Fibroblast of upper back skin (primary cell): ENCODE results near the gene MYH14.
"Not testable (repeated sequence)": the region's sequence is repeated elsewhere in the genome, so short reads cannot be mapped to it uniquely, and the experiment has no call there.

Source experiments
- DNase-seq: peaks from one replicate; pipeline ENCODE4 v3.0.0-alpha.2; 2013

Gene MYH14

DNA sequence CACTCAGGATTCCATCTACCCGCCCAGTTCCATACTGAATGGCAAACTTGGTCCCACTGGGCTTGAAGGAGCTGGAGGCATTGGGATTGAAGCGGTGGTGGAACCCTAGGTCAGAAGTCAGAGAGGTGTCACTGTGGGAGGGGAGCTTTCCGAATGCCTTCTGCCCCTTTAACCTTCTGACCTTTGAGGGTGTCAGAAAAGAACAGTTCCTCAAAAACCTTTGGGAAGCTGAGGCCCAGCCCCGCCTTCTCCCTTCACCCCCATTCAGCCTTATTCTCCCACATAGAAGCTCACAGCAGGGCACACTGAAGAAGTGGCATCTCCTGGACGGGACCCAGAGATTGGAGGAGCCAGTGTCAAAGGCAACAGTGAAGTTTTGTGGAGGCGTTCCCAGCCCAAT, 133.6 kb downstream of the MYH14 start:
- not testable (repeated sequence) for DNase-seq

GRCh38 chr19:50340331-50340730, 136.9 kb downstream of the MYH14 start:
- DNase-seq, result no peak

DNA sequence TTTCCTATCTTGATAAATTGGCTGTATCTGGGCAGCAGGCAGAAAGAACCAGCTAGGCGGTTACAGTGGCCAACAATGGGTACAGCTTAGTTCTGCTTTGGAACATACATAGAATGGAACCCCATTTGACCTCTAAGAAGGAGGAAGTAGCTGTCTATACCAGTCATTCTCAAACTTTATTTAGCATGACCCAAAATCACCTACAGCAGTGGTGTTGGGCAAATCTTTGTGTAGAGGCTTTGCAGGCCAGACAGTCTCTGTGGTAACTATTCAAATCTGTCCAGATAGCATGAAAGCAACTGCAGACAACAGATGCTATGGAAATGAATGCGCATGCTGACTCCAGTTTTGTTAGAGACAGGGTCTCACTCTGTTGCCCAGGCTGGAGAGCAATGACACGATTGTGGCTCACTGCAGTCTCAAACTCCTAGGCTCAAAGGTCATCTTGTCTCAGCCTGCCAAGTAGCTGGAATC, 137.7 kb downstream of the MYH14 start:
- DNase-seq, result no peak

DNA sequence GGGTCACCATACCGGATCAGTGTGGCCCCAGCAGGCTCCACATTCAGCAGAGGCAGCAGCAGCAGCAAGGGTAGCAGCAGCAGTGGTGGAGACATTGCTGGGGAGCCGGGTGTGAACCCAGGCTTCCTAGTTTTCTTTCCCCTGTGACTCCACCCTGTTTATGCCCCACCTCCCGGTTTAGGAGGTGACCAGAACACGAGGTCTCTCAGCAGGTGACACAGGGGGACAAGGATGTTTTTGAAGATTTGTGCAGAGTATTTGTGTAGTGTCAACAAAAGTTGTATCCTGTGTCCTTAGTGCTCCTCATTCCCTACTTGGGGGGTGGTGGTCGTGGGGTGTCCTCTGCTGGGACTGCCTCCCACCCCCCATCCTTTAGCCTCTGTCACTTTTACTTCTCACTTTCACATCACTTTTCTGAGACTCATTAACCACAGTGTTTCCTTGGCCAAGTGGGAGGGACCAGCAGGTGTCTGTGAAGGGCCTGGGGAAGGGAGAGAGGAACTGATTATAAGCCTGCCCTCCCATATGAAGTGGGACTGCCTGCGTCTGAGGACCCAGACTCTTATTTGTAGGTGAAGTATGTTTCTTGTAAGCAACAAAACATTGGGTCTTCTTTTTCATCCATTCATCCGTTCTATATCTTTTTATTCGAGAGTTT, 141.4 kb downstream of the MYH14 start:
- DNase-seq, result no peak

GRCh38 chr19:50347089-50347581, 143.7 kb downstream of the MYH14 start:
- DNase-seq, result not testable (repeated sequence)

DNA sequence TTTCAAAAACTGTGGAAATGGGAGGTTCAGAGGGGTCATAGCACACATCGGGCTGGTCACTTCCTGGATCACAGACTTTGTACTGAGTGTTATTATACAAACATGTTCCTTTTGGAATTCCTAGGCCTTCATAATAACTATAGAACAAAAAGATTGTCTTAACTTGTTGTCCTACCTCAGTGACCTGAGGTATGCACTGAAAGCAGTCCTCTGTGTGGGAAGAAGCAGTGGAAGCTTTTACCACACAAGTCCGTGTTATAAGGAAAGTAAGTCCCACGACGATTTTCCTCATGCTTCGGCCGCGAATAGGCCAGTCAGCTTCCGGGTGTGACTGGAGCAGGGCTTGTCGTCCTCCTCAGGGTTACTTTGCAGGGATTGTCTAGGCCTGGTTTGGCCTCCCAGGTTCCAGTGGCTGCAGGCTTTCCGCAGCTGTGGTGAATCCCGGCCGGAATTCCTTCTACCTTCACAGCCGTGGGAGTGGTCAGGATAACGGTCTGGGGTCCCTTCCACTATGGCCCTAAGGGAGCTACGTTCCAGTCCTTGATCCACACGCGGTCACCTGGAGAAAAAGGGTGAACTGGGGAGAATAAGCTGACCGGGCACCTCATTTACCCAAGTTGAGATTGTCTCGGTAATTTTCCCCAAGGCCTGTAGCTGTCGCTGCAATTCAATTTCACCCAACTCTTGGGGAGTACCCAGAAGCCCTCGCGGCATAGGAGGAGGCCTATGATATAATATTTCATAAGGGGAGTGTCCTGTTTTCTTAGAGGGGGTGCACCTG, 146.0 kb downstream of the MYH14 start:
- no peak for DNase-seq

DNA sequence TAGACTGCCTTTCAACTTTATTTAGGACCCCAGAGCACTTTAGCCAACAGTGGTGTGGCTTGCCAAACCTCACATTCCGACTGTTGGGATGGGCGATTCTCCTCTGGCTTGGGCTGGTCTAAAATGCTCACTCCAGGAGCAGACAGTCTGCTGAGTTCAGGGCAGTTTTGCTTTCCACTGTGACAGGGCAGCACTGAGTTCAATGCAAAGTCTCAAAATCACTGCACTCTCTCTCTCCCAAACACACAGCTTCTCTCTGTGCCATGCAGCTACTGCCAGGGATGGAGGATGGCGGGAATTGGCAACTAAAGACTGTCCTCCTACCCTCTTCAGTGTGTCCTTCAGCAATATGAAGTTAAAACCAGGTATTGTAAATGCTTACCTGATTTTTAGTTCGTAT, 148.8 kb downstream of the MYH14 start:
- DNase-seq, result no peak

GRCh38 chr19:50353487-50353880, 150.1 kb downstream of the MYH14 start:
- not testable (repeated sequence) for DNase-seq

DNA sequence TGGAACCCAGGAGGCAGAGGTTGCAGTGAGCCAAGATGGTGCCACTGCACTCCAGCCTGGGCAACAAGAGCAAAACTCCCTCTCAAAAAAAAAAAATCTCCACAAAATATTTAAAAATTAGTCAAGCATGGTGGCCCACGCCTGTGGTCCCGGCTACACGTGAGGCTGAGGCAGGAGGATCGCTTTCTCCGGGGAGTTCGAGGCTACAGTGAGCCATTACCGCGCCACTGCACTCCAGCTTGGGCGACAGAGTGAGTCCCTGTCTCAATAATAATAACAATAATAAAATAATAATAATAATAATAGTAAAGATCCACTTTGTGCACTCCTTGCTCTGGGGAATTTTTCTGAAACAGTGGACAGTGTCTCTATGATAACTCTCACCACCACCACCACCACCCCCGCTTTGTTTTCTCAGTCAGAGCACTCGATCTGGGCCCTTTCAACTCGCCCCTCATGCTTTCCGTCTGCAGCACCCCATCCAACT, 153.3 kb downstream of the MYH14 start:
- no peak for DNase-seq

DNA sequence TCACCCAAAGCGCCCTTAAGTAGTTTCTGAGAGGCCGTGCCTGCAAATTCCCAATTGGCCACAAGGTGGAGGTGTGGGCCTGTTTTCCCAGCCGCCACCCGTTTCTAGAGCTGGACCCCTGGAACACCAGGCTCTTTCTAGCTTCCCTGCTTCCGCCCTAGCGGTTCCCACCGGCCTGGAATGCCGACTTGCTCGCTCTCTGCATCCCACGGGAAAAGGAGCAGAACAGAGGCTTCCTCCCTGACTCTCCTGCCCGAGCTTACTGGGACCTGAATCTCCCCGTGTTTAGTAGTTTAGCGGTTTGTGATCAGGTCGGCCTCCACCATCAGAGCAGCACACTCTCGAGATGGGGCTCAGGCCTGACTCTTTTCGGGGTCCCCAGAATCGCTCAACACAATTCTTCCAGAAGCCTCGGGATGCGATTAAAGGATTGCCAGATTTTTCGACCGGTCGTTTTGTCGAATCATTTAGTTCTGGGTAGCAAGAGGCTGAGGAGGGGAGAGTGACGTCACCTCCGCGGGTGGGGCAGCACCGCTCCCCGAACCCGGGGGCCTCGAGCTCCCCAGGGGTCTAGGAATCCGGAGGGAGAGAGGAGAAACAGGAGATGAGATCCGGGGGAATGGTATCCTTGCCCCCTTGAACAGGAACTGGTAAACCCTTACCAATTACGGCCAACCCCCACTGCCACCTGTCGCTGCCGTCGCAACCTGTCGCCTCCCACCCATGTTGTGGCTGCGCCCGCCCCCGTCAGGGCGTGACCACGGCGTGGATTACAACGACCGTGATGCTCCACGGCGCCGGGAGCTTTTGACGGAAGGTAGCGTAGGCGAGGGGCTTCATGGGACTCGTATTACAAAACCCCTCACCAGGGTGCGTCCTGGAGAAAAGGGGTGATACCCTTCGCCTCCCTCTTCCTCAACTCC, 154.0 kb downstream of the MYH14 start:
- peak; percentile 60 for DNase-seq

GRCh38 chr19:50358483-50359327, 155.3 kb downstream of the MYH14 start:
- DNase-seq, result peak; percentile 57

- no peak for DNase-seq
These were observed 156.0 kb downstream of the MYH14 start for GRCh38 chr19:50359328-50359818.
